Measurements from ENCODE around the gene PRKCH.

PRKCH gene

DNA sequence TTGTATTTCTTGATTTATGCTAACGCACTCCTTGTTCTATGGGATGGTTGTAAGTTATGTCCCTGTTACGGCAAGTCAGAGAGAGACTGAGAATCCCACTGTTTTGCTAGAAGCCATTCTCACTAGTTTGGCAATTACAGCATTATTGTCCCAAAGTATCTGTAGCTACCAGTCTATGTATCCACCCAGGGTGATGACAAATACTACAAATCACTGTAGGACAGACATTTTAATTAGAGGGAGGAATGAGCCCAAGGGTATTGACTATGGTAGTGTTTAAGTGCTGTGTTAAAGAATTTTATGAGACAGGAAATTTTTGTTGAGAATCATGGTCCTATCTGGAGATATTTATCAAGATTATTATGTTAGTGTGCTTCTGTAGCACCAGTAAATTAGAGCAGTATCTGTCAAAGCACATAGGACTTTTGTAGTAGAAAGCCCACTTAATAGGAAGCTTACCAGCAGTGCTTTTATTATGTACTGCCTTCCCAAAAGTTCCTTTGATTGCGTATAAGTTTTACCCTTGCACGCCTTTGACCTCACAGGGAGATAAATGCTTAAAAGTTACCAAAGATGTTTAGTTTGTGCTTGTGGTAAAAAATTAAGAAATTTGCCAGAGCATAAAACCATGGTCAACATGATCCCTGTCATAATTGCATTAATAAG, 10.7 kb downstream of the PRKCH start:
- Histone ChIP-seq H3K4me3 (ENCODE audit: insufficient read depth, low read length, poor library complexity, severe bottlenecking) (no peak overlapping the region), H3K9ac (ENCODE audit: low read length) (no peak overlapping the region), H3K36me3 (ENCODE audit: low read length) (no peaks in the 10 kb centered on the region), H3K9me2 (replicated peaks; ENCODE audit: insufficient read depth, low read length) (no peaks in the 10 kb centered on the region), H3F3A (ENCODE audit: insufficient read depth) (no peaks in the 10 kb centered on the region), H3K27me3 (ENCODE audit: low read length) (no peaks in the 10 kb centered on the region), H3K79me2 (ENCODE audit: insufficient read depth, low read length) (no peaks in the 10 kb centered on the region), H2AFZ (ENCODE audit: low read depth, low read length, severe bottlenecking) (no peak overlapping the region), H3K9me3 (ENCODE audit: insufficient read depth, low read length) (no peaks in the 10 kb centered on the region), H4K20me1 (ENCODE audit: low read depth, low read length) (no peaks in the 10 kb centered on the region), H3K4me2 (ENCODE audit: low read depth, low read length, poor library complexity, severe bottlenecking) (no peak overlapping the region), H3K27ac (ENCODE audit: low read depth, low read length) (no peak overlapping the region)
- TF ChIP-seq, protein P1, sequence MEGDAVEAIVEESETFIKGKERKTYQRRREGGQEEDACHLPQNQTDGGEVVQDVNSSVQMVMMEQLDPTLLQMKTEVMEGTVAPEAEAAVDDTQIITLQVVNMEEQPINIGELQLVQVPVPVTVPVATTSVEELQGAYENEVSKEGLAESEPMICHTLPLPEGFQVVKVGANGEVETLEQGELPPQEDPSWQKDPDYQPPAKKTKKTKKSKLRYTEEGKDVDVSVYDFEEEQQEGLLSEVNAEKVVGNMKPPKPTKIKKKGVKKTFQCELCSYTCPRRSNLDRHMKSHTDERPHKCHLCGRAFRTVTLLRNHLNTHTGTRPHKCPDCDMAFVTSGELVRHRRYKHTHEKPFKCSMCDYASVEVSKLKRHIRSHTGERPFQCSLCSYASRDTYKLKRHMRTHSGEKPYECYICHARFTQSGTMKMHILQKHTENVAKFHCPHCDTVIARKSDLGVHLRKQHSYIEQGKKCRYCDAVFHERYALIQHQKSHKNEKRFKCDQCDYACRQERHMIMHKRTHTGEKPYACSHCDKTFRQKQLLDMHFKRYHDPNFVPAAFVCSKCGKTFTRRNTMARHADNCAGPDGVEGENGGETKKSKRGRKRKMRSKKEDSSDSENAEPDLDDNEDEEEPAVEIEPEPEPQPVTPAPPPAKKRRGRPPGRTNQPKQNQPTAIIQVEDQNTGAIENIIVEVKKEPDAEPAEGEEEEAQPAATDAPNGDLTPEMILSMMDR (IDR thresholded peaks at IDR 0.05; ENCODE audit: insufficient read depth, low read length, poor library complexity, severe bottlenecking) = no peak
- no peak for TF ChIP-seq EZH2phosphoT487 (conservative IDR thresholded peaks at IDR 0.05; ENCODE audit: low read length)

DNA sequence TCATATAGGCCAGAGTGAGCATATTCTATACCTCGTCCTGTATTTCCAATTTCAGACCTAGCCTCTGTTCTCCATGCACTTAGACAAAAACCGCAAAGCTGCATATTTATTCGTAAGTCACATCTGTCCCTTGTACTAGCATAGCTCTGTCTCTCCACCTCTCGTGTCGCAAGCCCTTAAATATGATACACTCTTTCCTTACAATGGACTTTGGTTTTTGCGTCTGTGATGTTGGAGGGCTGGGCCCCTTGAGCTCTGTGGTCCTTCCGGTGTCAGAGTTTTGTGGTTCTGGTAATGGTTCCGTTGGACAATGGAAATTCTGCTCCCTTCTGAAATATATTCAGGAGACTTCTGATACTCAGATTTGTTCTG, 11.3 kb downstream of the PRKCH start:
- Histone ChIP-seq H4K20me1 (ENCODE audit: low read depth, low read length) (no peaks in the 10 kb centered on the region), H3F3A (ENCODE audit: insufficient read depth) (no peaks in the 10 kb centered on the region), H3K36me3 (ENCODE audit: low read length) (no peaks in the 10 kb centered on the region), H3K9ac (ENCODE audit: low read length) (no peak overlapping the region), H3K9me3 (ENCODE audit: insufficient read depth, low read length) (no peaks in the 10 kb centered on the region), H3K4me3 (ENCODE audit: insufficient read depth, low read length, poor library complexity, severe bottlenecking) (no peak overlapping the region), H3K4me2 (ENCODE audit: low read depth, low read length, poor library complexity, severe bottlenecking) (no peak overlapping the region), H3K79me2 (ENCODE audit: insufficient read depth, low read length) (no peaks in the 10 kb centered on the region), H3K27ac (ENCODE audit: low read depth, low read length) (no peak overlapping the region), H3K9me2 (replicated peaks; ENCODE audit: insufficient read depth, low read length) (no peaks in the 10 kb centered on the region), H2AFZ (ENCODE audit: low read depth, low read length, severe bottlenecking) (no peak overlapping the region), H3K27me3 (ENCODE audit: low read length) (no peaks in the 10 kb centered on the region)
- TF ChIP-seq EZH2phosphoT487 (conservative IDR thresholded peaks at IDR 0.05; ENCODE audit: low read length) = no peak
- TF ChIP-seq, protein P1 (IDR thresholded peaks at IDR 0.05; ENCODE audit: insufficient read depth, low read length, poor library complexity, severe bottlenecking) = no peak

DNA sequence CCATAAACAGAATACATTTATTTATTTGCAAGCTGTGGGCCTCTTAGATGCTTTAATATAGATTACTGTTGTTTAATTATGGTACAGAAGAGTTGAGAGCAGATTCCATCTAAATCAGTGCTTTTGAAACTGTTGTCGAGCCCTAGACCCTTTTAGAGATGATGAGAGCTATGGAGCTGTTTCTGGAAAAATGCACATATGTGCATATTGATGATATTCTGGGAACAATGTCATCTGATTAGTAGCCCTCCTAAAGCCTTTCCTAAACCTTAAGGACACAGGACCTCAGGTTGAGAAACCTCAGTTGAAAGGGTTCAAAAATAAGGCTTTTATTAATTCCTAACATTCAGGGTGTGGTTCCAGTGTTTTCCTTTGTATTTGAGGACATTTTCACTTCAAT, 11.7 kb downstream of the PRKCH start:
- no peaks in the 10 kb centered on the region for H3K9me2 ChIP-seq (replicated peaks; ENCODE audit: insufficient read depth, low read length)
- no peaks in the 10 kb centered on the region for H3K79me2 ChIP-seq (ENCODE audit: insufficient read depth, low read length)
- H2AFZ ChIP-seq (ENCODE audit: low read depth, low read length, severe bottlenecking) = no peak overlapping the region
- no peaks in the 10 kb centered on the region for H3K36me3 ChIP-seq (ENCODE audit: low read length)
- no peak overlapping the region for H3K4me2 ChIP-seq (ENCODE audit: low read depth, low read length, poor library complexity, severe bottlenecking)
- no peak overlapping the region for H3K27ac ChIP-seq (ENCODE audit: low read depth, low read length)
- no peak overlapping the region for H3K9ac ChIP-seq (ENCODE audit: low read length)
- TF ChIP-seq EZH2phosphoT487 (conservative IDR thresholded peaks at IDR 0.05; ENCODE audit: low read length) = no peak
- TF ChIP-seq, protein P1 (IDR thresholded peaks at IDR 0.05; ENCODE audit: insufficient read depth, low read length, poor library complexity, severe bottlenecking) = no peak
- no peaks in the 10 kb centered on the region for H3K27me3 ChIP-seq (ENCODE audit: low read length)
- H3F3A ChIP-seq (ENCODE audit: insufficient read depth) = no peaks in the 10 kb centered on the region
- H3K9me3 ChIP-seq (ENCODE audit: insufficient read depth, low read length) = no peaks in the 10 kb centered on the region
- H3K4me3 ChIP-seq (ENCODE audit: insufficient read depth, low read length, poor library complexity, severe bottlenecking) = no peak overlapping the region
- H4K20me1 ChIP-seq (ENCODE audit: low read depth, low read length) = no peaks in the 10 kb centered on the region

Measured in SU-DHL-6 (cell line).